SK-N-SH treated with all-trans-retinoic acid at 6 μM for 48 hours (cell line): Measurements from ENCODE around the gene LGALS9.
"Not testable (repeated sequence)": the region's sequence is repeated elsewhere in the genome, so short reads cannot be mapped to it uniquely, and the experiment has no call there.

Experiments
- ATAC-seq: fragments of 200-7000 bp; cut with Tn5 transposase; 3 replicates; pipeline ENCODE4 v1.9.1; 2020; ENCODE audit warnings: mild to moderate bottlenecking, moderate library complexity
- ARNTL ChIP-seq: fragments of 450-650 bp; formaldehyde crosslinking; IDR thresholded peaks from 2 replicates; pipeline ENCODE4 v1.5.0; 2020; ENCODE audit warnings: low read depth, mild to moderate bottlenecking, moderate library complexity, borderline replicate concordance
- BACH2 ChIP-seq: fragments of 250-450 bp; sonication (Bioruptor Pico); IDR thresholded peaks from 2 replicates; pipeline ENCODE4 v1.9.0; 2021; ENCODE audit warnings: mild to moderate bottlenecking, borderline replicate concordance
- CREB5 ChIP-seq: fragments of 250-450 bp; sonication (Bioruptor Pico); IDR thresholded peaks from 2 replicates; pipeline ENCODE4 v1.5.1; 2020; ENCODE audit warnings: low read depth, mild to moderate bottlenecking, moderate library complexity
- CSDC2 ChIP-seq: fragments of 250-450 bp; sonication (Bioruptor Pico); IDR thresholded peaks from 2 replicates; pipeline ENCODE4 v1.5.0; 2020; ENCODE audit warnings: mild to moderate bottlenecking, moderate library complexity
- ESRRG ChIP-seq: fragments of 250-450 bp; sonication (Bioruptor Pico); IDR thresholded peaks from 2 replicates; pipeline ENCODE4 v1.6.1; 2021; ENCODE audit warnings: mild to moderate bottlenecking
- GLIS3 ChIP-seq: fragments of 250-450 bp; sonication (Bioruptor Pico); IDR thresholded peaks from 2 replicates; pipeline ENCODE4 v1.5.0; 2020; ENCODE audit warnings: mild to moderate bottlenecking, moderate library complexity
- ISL1 ChIP-seq: fragments of 250-450 bp; sonication (Bioruptor Pico); IDR thresholded peaks from 2 replicates; pipeline ENCODE4 v2.1.2; 2022; ENCODE audit warnings: mild to moderate bottlenecking, moderate library complexity
- OSR1 ChIP-seq: fragments of 250-450 bp; sonication (Bioruptor Pico); IDR thresholded peaks from 2 replicates; pipeline ENCODE4 v1.8.0; 2022; ENCODE audit warnings: moderate library complexity, mild to moderate bottlenecking, inconsistent platforms
- PATZ1 ChIP-seq: fragments of 250-450 bp; sonication (Bioruptor Pico); IDR thresholded peaks from 2 replicates; pipeline ENCODE4 v1.8.0; 2020; ENCODE audit warnings: mild to moderate bottlenecking, moderate library complexity, borderline replicate concordance
- POU6F1 ChIP-seq: fragments of 250-450 bp; sonication (Bioruptor Pico); IDR thresholded peaks from 2 replicates; pipeline ENCODE4 v1.8.0; 2021; ENCODE audit warnings: low read depth, mild to moderate bottlenecking, moderate library complexity, borderline replicate concordance
- PPARA ChIP-seq: fragments of 250-450 bp; sonication (Bioruptor Pico); IDR thresholded peaks from 2 replicates; pipeline ENCODE4 v1.5.0; 2020; ENCODE audit warnings: mild to moderate bottlenecking, borderline replicate concordance
- RARB ChIP-seq: fragments of 250-450 bp; sonication (Bioruptor Pico); IDR thresholded peaks from 2 replicates; pipeline ENCODE4 v1.8.0; 2021; ENCODE audit warnings: mild to moderate bottlenecking, moderate library complexity
- SNAI2 ChIP-seq: fragments of 250-450 bp; sonication (Bioruptor Pico); IDR thresholded peaks from 2 replicates; pipeline ENCODE4 v1.5.0; 2020; ENCODE audit warnings: mild to moderate bottlenecking, moderate library complexity
- TCF4 ChIP-seq: fragments of 250-450 bp; sonication (Bioruptor Pico); IDR thresholded peaks from 2 replicates; pipeline ENCODE4 v1.8.0; 2021; ENCODE audit warnings: mild to moderate bottlenecking, moderate library complexity, borderline replicate concordance
- TOX ChIP-seq: fragments of 250-450 bp; sonication (Bioruptor Pico); IDR thresholded peaks from 2 replicates; pipeline ENCODE4 v1.8.0; 2021; ENCODE audit warnings: mild to moderate bottlenecking, moderate library complexity, borderline replicate concordance
- TSHZ2 ChIP-seq: fragments of 250-450 bp; sonication (Bioruptor Pico); IDR thresholded peaks from 2 replicates; pipeline ENCODE4 v1.5.0; 2020; ENCODE audit warnings: mild to moderate bottlenecking, moderate library complexity
- ZC3H10 ChIP-seq: fragments of 250-450 bp; sonication (Bioruptor Pico); IDR thresholded peaks from 2 replicates; pipeline ENCODE4 v1.5.1; 2021; ENCODE audit warnings: mild to moderate bottlenecking, moderate library complexity
- ZFP3 ChIP-seq: fragments of 250-450 bp; sonication (Bioruptor Pico); IDR thresholded peaks from 2 replicates; pipeline ENCODE4 v1.5.0; 2020; ENCODE audit warnings: mild to moderate bottlenecking, moderate library complexity
- ZNF70 ChIP-seq: fragments of 450-650 bp; formaldehyde crosslinking; IDR thresholded peaks from 2 replicates; pipeline ENCODE4 v1.5.0; 2020; ENCODE audit warnings: mild to moderate bottlenecking, moderate library complexity
- ZNF8 ChIP-seq: fragments of 450-650 bp; formaldehyde crosslinking; IDR thresholded peaks from 2 replicates; pipeline ENCODE4 v1.5.0; 2020; ENCODE audit warnings: mild to moderate bottlenecking, moderate library complexity
- TF ChIP-seq, protein P1 (sequence below): fragments of 250-450 bp; sonication (Bioruptor Pico); IDR thresholded peaks from 2 replicates; pipeline ENCODE4 v1.5.1; 2021; ENCODE audit warnings: mild to moderate bottlenecking, moderate library complexity

The LGALS9 gene

DNA sequence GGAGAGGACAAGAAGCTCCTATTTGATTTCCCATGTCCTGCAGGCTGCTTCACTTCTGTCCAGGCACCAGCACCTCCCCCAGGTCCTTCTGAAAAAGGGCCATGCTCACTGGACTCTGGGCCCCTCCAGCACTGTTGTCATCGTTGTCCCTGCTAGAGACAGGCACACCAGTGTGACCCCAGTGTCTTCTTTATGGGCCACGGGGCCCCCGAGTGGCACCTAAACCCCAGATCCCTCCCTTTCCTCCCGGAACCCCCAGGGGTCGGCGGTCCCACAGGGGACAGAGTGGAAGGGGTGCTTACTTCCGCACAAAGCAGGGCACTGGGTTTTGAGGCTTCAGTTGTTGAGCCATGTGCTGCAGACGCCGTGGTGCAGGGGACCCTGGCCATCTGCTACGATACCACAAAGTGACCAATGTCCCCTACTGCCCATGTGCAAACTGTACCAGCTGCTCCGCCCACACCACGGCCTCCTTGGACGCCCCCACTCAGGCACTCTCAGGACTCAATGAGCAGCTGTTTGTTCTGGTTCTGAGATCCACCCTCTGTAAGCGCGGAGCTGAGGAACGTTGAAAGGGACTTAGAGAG lies 24.6 kb downstream of the LGALS9 start:
- not testable (repeated sequence) for ATAC-seq

DNA sequence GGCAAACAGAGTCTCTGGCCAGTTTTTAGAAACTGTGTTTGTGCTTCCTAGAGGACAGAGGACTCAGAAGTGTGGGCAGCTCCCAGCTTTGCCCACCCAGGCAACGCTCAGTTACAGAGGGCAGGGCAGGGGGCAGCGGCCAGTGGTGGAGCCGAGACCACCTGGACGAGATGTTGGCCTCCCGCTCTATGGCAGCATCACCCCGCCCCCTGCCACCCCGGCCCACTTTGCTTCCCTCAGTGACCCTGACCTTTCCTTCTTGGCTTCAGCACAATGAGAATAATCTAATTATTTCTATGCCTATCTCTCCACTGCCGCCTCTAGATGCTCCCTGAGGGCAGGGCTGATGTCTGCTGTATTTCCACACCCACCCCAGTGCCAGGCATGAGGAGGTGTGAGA lies 25.6 kb downstream of the LGALS9 start:
- not testable (repeated sequence) for ATAC-seq

GRCh38 chr17:27657620-27658019 lies 26.6 kb downstream of the LGALS9 start:
- TF ChIP-seq TCF4 (CRISPR knock-in tag) (no peak), CREB5 (CRISPR knock-in tag) (no peak), ISL1 (no peak), POU6F1 (CRISPR knock-in tag) (no peak), ESRRG (CRISPR knock-in tag) (no peak), SNAI2 (CRISPR knock-in tag) (no peak), ZNF70 (CRISPR knock-in tag) (no peak), RARB (CRISPR knock-in tag) (no peak), PATZ1 (no peak), TSHZ2 (CRISPR knock-in tag) (no peak), GLIS3 (CRISPR knock-in tag) (no peak), OSR1 (CRISPR knock-in tag) (no peak), BACH2 (CRISPR knock-in tag) (no peak), ZFP3 (CRISPR knock-in tag) (no peak), PPARA (CRISPR knock-in tag) (no peak), ZNF8 (CRISPR knock-in tag) (no peak), TOX (CRISPR knock-in tag) (no peak), CSDC2 (no peak), ARNTL (CRISPR knock-in tag) (no peak)
- TF ChIP-seq, protein P1, sequence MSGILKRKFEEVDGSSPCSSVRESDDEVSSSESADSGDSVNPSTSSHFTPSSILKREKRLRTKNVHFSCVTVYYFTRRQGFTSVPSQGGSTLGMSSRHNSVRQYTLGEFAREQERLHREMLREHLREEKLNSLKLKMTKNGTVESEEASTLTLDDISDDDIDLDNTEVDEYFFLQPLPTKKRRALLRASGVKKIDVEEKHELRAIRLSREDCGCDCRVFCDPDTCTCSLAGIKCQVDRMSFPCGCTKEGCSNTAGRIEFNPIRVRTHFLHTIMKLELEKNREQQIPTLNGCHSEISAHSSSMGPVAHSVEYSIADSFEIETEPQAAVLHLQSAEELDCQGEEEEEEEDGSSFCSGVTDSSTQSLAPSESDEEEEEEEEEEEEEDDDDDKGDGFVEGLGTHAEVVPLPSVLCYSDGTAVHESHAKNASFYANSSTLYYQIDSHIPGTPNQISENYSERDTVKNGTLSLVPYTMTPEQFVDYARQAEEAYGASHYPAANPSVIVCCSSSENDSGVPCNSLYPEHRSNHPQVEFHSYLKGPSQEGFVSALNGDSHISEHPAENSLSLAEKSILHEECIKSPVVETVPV (CRISPR knock-in tag), result no peak
- ATAC-seq, result no peak

GRCh38 chr17:27659683-27660082 lies 28.7 kb downstream of the LGALS9 start:
- no peak for ATAC-seq
- no peak for TF ChIP-seq ZNF8 (CRISPR knock-in tag)
- TF ChIP-seq ZC3H10, result no peak
- TF ChIP-seq ZNF70 (CRISPR knock-in tag), result no peak
- TF ChIP-seq, protein P1 (CRISPR knock-in tag), result no peak
- TF ChIP-seq ZFP3 (CRISPR knock-in tag), result no peak
- no peak for TF ChIP-seq TOX (CRISPR knock-in tag)
- TF ChIP-seq POU6F1 (CRISPR knock-in tag), result no peak
- TF ChIP-seq BACH2 (CRISPR knock-in tag), result no peak
- no peak for TF ChIP-seq TSHZ2 (CRISPR knock-in tag)
- TF ChIP-seq SNAI2 (CRISPR knock-in tag), result no peak
